Tibial nerve (tissue), 4 donors: ENCODE measurements around the gene KCTD18.

ENCODE experiments used
- EP300 ChIP-seq, 2 donors: sonication (generic); formaldehyde crosslinking; IDR thresholded peaks; one replicate each; pipeline ENCODE4 v1.6.1; 2017; ENCODE audit warnings: antibody characterized with exemption in 2 of 2, mild to moderate bottlenecking in 1 of 2
- POLR2A ChIP-seq, 2 donors: fragments of 450-650 bp; IDR thresholded peaks; one replicate each; pipeline ENCODE4 v1.6.1; 2017; ENCODE audit warnings: antibody characterized with exemption in 2 of 2, mild to moderate bottlenecking in 2 of 2, moderate library complexity in 2 of 2
- TF ChIP-seq, protein P1 (sequence below), 5 experiments: fragments of 200-600 bp in 3 of 5; fragments of 450-650 bp in 2 of 5; sonication (generic) in 3 of 5; IDR thresholded peaks; one replicate each; pipeline ENCODE4 v1.5.1; 2016 to 2019; ENCODE audit warnings: antibody characterized with exemption in 5 of 5, mild to moderate bottlenecking in 3 of 5, moderate library complexity in 2 of 5

GRCh38 chr2:200449149-200449548 is 60.7 kb downstream of the KCTD18 start:
- TF ChIP-seq, protein P1, sequence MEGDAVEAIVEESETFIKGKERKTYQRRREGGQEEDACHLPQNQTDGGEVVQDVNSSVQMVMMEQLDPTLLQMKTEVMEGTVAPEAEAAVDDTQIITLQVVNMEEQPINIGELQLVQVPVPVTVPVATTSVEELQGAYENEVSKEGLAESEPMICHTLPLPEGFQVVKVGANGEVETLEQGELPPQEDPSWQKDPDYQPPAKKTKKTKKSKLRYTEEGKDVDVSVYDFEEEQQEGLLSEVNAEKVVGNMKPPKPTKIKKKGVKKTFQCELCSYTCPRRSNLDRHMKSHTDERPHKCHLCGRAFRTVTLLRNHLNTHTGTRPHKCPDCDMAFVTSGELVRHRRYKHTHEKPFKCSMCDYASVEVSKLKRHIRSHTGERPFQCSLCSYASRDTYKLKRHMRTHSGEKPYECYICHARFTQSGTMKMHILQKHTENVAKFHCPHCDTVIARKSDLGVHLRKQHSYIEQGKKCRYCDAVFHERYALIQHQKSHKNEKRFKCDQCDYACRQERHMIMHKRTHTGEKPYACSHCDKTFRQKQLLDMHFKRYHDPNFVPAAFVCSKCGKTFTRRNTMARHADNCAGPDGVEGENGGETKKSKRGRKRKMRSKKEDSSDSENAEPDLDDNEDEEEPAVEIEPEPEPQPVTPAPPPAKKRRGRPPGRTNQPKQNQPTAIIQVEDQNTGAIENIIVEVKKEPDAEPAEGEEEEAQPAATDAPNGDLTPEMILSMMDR (IDR thresholded peaks at IDR 0.05) = no peak
- TF ChIP-seq POLR2A (IDR thresholded peaks at IDR 0.05) (no peak), EP300 (IDR thresholded peaks at IDR 0.05) (no peak)
